Measurements from ENCODE around the gene LCORL. TPM values are rescaled to one million over a fixed set of nuclear protein-coding genes. Genes with fewer than 3 reads are reported as not detected.
"Not testable (repeated sequence)": the region's sequence is repeated elsewhere in the genome, so short reads cannot be mapped to it uniquely, and the experiment has no call there.

Gene LCORL
- total RNA-seq, 2 experiments from 2014 or later, result 8.1 to 10.5 TPM

- H3K27me3 Mint-ChIP-seq, result peaks cover 18% of the 10 kb centered on the region
- DNase-seq, result no peak
- no peak overlapping the region for H3K4me3 Mint-ChIP-seq
- H3K9me3 Mint-ChIP-seq, result no peaks in the 10 kb centered on the region
- ChIA-PET POLR2A (no interaction called here), CTCF (no interaction called here)
- H3K27ac Mint-ChIP-seq, result no peak overlapping the region
- no peaks in the 10 kb centered on the region for H3K36me3 Mint-ChIP-seq
- H3K4me1 Mint-ChIP-seq (ENCODE audit: low read depth), result no peaks in the 10 kb centered on the region
- intact Hi-C loops (cut with micrococcal nuclease), result no loop called here
These were observed 19.6 kb upstream of the LCORL start for GRCh38 chr4:18041114-18041513.

GRCh38 chr4:18039113-18039512 is 17.6 kb upstream of the LCORL start:
- ChIA-PET POLR2A (no interaction called here), CTCF (no interaction called here)
- intact Hi-C loops (cut with micrococcal nuclease), result no loop called here
- peaks cover 24% of the 10 kb centered on the region for H3K27me3 Mint-ChIP-seq
- no peak overlapping the region for H3K4me3 Mint-ChIP-seq
- no peaks in the 10 kb centered on the region for H3K36me3 Mint-ChIP-seq
- H3K27ac Mint-ChIP-seq, result no peak overlapping the region
- no peak for DNase-seq
- H3K9me3 Mint-ChIP-seq, result no peaks in the 10 kb centered on the region
- no peaks in the 10 kb centered on the region for H3K4me1 Mint-ChIP-seq (ENCODE audit: low read depth)

- peaks cover 27% of the 10 kb centered on the region for H3K27me3 Mint-ChIP-seq
- POLR2A ChIA-PET, DNase-seq: not testable (repeated sequence)
These were observed 14.8 kb upstream of the LCORL start for GRCh38 chr4:18036369-18036768.

GRCh38 chr4:18034099-18034498 is 12.5 kb upstream of the LCORL start:
- Mint-ChIP-seq H3K9me3 (no peaks in the 10 kb centered on the region), H3K36me3 (no peaks in the 10 kb centered on the region), H3K27me3 (peaks cover 31% of the 10 kb centered on the region), H3K27ac (no peak overlapping the region), H3K4me3 (no peak overlapping the region), H3K4me1 (ENCODE audit: low read depth) (no peaks in the 10 kb centered on the region)
- ChIA-PET CTCF (interaction anchor here (0.7 kb wide), 1 partner anchor 69 kb away, joined by 3 read pairs; no protein-coding TSS in a partner anchor), POLR2A (no interaction called here)
- no peak for DNase-seq
- intact Hi-C loops (cut with micrococcal nuclease), result no loop called here

More at GRCh38 chr4:18036369-18036768, 14.8 kb upstream of the LCORL start:
- CTCF ChIA-PET, result interaction anchor here (0.6 kb wide), 1 partner anchor 701 kb away, joined by 3 read pairs; no protein-coding TSS in a partner anchor
- H3K27ac Mint-ChIP-seq; intact Hi-C loops (cut with micrococcal nuclease); H3K4me3 Mint-ChIP-seq; H3K36me3 Mint-ChIP-seq; H3K9me3 Mint-ChIP-seq; H3K4me1 Mint-ChIP-seq (ENCODE audit: low read depth): not testable (repeated sequence)

- intact Hi-C loops (cut with micrococcal nuclease), result no loop called here
- DNase-seq, result no peak
- no peaks in the 10 kb centered on the region for H3K4me1 Mint-ChIP-seq (ENCODE audit: low read depth)
- H3K27me3 Mint-ChIP-seq, result peaks cover 31% of the 10 kb centered on the region
- CTCF ChIA-PET, result interaction anchor here (0.7 kb wide), 1 partner anchor 68 kb away, joined by 3 read pairs; no protein-coding TSS in a partner anchor
- no peak overlapping the region for H3K27ac Mint-ChIP-seq
- no peaks in the 10 kb centered on the region for H3K36me3 Mint-ChIP-seq
- H3K9me3 Mint-ChIP-seq, result no peaks in the 10 kb centered on the region
- H3K4me3 Mint-ChIP-seq, result no peak overlapping the region
- POLR2A ChIA-PET, result no interaction called here
These were observed 11.8 kb upstream of the LCORL start for GRCh38 chr4:18033111-18034085.

- Mint-ChIP-seq H3K4me1 (ENCODE audit: low read depth) (peaks cover 5% of the 10 kb centered on the region), H3K27ac (no peak overlapping the region), H3K36me3 (no peaks in the 10 kb centered on the region), H3K4me3 (no peak overlapping the region), H3K27me3 (peaks cover 33% of the 10 kb centered on the region), H3K9me3 (no peaks in the 10 kb centered on the region)
- ChIA-PET POLR2A (no interaction called here), CTCF (no interaction called here)
- intact Hi-C loops (cut with micrococcal nuclease), result no loop called here
- DNase-seq, result no peak
These were observed 3.7 kb upstream of the LCORL start for GRCh38 chr4:18025288-18025687.

- no peak for DNase-seq
- H3K9me3 Mint-ChIP-seq, result no peaks in the 10 kb centered on the region
- peaks cover 33% of the 10 kb centered on the region for H3K27me3 Mint-ChIP-seq
- H3K4me1 Mint-ChIP-seq (ENCODE audit: low read depth), result peaks cover 13% of the 10 kb centered on the region
- intact Hi-C loops (cut with micrococcal nuclease), result loop anchor here (1.0 to 5.0 kb wide), 6 partner anchors 35 to 685 kb away; partner anchors contain the start of genes DCAF16, LAP3, MED28 and NCAPG
- H3K36me3 Mint-ChIP-seq, result no peaks in the 10 kb centered on the region
- ChIA-PET CTCF (interaction anchor here (0.7 to 2.3 kb wide), 2 partner anchors 175 to 206 kb away, joined by 4 to 10 read pairs; no protein-coding TSS in a partner anchor), POLR2A (no interaction called here)
- H3K4me3 Mint-ChIP-seq, result peak overlapping the region; percentile 91
- H3K27ac Mint-ChIP-seq, result no peak overlapping the region
These were observed 1.1 kb upstream of the LCORL start for GRCh38 chr4:18022572-18023050.

- H3K27ac Mint-ChIP-seq, result no peak overlapping the region
- peak overlapping the region; percentile 91 for H3K4me3 Mint-ChIP-seq
- ChIA-PET POLR2A (no interaction called here), CTCF (interaction anchor here (2.3 kb wide), 1 partner anchor 205 kb away, joined by 10 read pairs; no protein-coding TSS in a partner anchor)
- intact Hi-C loops (cut with micrococcal nuclease), result loop anchor here (5.0 kb wide), 1 partner anchor 684 kb away; no protein-coding TSS in a partner anchor
- H3K9me3 Mint-ChIP-seq, result no peaks in the 10 kb centered on the region
- DNase-seq, result no peak
- peaks cover 13% of the 10 kb centered on the region for H3K4me1 Mint-ChIP-seq (ENCODE audit: low read depth)
- H3K27me3 Mint-ChIP-seq, result peaks cover 33% of the 10 kb centered on the region
- H3K36me3 Mint-ChIP-seq, result no peaks in the 10 kb centered on the region
These were observed 160 bp downstream of the LCORL start for GRCh38 chr4:18021470-18021719.

- H3K4me1 Mint-ChIP-seq (ENCODE audit: low read depth), result peaks cover 13% of the 10 kb centered on the region
- peaks cover 32% of the 10 kb centered on the region for H3K27me3 Mint-ChIP-seq
- ChIA-PET CTCF (interaction anchor here (2.3 kb wide), 1 partner anchor 204 kb away, joined by 10 read pairs; no protein-coding TSS in a partner anchor), POLR2A (no interaction called here)
- H3K9me3 Mint-ChIP-seq, result no peaks in the 10 kb centered on the region
- H3K4me3 Mint-ChIP-seq, result peak overlapping the region; percentile 91
- intact Hi-C loops (cut with micrococcal nuclease), result loop anchor here (5.0 kb wide), 1 partner anchor 684 kb away; no protein-coding TSS in a partner anchor
- DNase-seq, result peak; percentile 57
- peak overlapping the region; percentile 78 for H3K27ac Mint-ChIP-seq
- no peaks in the 10 kb centered on the region for H3K36me3 Mint-ChIP-seq
These were observed 685 bp downstream of the LCORL start for GRCh38 chr4:18020671-18021469.

- intact Hi-C loops (cut with micrococcal nuclease), result loop anchor here (5.0 kb wide), 1 partner anchor 683 kb away; no protein-coding TSS in a partner anchor
- ChIA-PET CTCF (no interaction called here), POLR2A (no interaction called here)
These were observed 1.3 kb downstream of the LCORL start for GRCh38 chr4:18020145-18020670.

GRCh38 chr4:18014269-18014668 is 7.3 kb downstream of the LCORL start:
- POLR2A ChIA-PET, result no interaction called here
- Mint-ChIP-seq H3K4me1 (ENCODE audit: low read depth) (peaks cover 9% of the 10 kb centered on the region), H3K36me3 (no peaks in the 10 kb centered on the region), H3K27me3 (peaks cover 4% of the 10 kb centered on the region), H3K9me3 (no peaks in the 10 kb centered on the region), H3K27ac (no peak overlapping the region), H3K4me3 (no peak overlapping the region)
- intact Hi-C loops (cut with micrococcal nuclease), result no loop called here
- CTCF ChIA-PET, result interaction anchor here (0.6 kb wide), 1 partner anchor 1811 kb away, joined by 4 read pairs; no protein-coding TSS in a partner anchor
- no peak for DNase-seq

More at GRCh38 chr4:18020145-18020670, 1.3 kb downstream of the LCORL start:
- Mint-ChIP-seq H3K36me3 (no peaks in the 10 kb centered on the region), H3K4me3 (peak overlapping the region; percentile 91), H3K27ac (peak overlapping the region; percentile 78), H3K27me3 (peaks cover 28% of the 10 kb centered on the region), H3K4me1 (ENCODE audit: low read depth) (peaks cover 13% of the 10 kb centered on the region), H3K9me3 (no peaks in the 10 kb centered on the region)
- DNase-seq, result peak; percentile 14

Measured in activated CD4-positive, alpha-beta memory T cell treated with anti-CD3 and anti-CD28 coated beads for 36 hours (primary cell).